Fibroblast of peridontal ligament (primary cell): ENCODE data around the gene FAM53B.
A peak's percentile ranks its signal among the peaks of the same experiment; 100 is the strongest.

Experiments
- DNase-seq: peaks from one replicate; pipeline ENCODE4 v3.0.0-alpha.2; 2010; ENCODE audit errors: extremely low read depth

The FAM53B gene

DNA sequence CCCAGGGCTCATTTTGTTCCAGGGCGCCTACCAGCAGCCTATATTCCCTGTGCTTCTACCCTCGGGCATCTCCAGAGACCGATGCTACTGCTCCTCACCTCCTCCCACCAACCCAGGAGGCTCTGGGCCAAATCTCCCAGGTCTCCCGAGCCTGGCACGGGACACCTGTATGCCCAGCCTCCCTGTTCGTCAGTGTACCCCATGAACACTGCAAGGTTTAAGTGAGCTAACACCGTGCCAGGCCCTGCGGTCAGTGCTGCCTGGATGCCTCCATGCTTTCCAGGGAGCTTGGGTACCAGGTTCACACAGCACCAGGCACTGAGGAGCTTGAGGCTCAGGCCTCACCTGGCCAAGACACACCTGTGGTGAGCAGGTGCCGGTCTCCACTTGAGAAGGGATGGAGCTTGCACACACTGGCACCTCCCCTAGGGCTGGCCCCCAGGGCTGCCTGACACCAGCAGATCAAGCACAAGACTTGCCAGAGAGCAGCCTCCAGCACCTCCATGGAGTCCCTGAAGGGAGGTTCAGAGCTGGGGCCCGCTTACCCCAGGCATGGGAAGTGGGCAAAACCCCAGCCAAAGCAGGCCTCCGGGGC, 80.3 kb downstream of the FAM53B start:
- DNase-seq = no peak

DNA sequence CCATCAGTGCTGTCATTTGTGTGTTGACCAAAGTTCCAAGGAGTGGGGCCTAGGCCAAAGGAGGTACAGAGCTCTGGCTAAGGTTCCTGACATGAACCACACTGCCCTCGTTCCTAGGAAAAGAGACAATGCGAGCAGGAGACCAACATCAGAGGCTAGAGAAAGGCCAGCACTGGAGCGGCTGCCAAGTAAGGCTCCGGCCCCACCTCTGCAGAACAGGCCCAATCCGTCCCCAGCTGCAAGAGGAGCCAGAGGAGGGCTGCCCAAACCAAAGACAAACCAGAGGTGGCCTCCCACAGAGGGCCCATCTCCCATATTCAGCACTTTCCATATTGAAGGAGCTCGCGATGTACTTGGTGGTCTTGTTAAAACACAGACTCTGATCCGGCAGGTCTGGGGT, 81.0 kb downstream of the FAM53B start:
- no peak for DNase-seq

DNA sequence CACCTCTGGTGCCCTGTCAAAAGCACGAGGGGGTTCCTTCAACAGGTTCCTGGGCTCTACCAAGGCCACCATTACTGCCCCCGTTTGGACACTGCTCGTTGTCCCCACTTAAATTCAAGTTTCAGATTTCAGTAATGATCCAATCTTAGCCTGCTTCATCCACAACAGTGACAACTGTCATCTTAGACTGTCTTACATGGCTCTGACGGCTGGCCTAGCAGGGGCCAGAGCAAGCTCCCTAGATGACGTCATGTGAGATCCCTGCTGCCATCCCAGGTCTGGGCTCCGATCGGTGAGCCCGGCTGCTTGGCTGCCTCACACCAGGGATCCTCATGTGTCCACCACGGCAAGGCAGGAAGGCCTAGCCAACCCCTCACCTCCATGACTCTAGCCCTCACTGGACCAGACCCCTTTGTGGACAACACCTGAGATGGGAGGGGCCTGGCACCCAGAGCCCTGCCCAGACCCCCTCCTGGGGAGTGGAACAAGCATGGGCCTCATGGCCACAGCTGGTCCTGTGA, 82.5 kb downstream of the FAM53B start:
- DNase-seq = no peak

DNA sequence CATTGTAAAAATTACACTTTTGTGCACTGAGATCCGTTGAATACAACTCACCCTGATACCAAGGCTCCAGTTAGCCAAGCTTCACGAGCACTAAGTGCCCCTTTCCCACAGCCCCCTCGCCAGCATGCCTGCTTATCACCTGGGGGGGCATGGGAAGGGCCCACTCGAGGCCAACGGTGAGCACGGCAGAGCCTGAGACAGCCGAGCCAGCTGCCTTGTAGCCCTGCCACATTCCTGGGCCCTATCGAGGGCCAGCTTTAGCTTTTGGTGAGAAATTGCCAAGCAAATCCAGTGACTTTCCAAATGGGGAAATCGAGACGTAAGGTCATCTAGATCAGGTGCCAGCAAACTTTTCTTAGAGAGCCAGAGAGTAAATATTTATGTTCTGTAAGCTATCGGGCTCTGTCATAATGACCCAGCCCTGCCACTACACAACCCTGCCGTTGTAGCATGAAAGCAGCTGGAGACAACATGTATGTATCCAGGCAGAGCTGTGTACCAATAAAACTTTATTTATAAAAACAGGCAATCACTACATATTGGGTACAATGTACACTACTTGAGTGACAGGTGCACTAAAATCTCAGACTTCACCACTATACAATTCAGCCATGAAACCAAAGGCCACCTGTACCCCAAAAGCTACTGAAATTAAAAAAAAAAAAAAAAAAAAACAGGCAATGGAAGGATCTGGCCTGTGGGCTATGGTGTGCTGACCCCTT, 83.6 kb downstream of the FAM53B start:
- DNase-seq = no peak

DNA sequence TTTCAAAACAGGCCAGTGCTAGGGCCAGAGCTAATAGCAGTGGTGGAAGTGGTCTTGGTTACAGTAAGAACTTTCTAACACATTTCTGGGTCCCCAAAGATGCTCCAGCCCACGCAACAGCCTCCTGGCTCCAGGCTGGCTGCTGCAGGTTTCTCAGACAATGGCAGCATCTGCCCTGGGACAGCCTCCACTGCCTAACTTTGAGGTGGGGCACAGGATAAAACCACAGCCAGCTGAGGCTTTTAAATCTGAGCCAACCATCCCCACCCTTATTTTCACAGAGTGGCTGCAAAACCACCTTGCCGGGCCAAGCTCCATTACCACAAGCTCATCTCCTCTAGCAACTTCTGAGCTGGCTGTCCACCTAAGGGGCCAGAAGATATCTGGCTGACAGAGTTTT, 84.8 kb downstream of the FAM53B start:
- DNase-seq = no peak

DNA sequence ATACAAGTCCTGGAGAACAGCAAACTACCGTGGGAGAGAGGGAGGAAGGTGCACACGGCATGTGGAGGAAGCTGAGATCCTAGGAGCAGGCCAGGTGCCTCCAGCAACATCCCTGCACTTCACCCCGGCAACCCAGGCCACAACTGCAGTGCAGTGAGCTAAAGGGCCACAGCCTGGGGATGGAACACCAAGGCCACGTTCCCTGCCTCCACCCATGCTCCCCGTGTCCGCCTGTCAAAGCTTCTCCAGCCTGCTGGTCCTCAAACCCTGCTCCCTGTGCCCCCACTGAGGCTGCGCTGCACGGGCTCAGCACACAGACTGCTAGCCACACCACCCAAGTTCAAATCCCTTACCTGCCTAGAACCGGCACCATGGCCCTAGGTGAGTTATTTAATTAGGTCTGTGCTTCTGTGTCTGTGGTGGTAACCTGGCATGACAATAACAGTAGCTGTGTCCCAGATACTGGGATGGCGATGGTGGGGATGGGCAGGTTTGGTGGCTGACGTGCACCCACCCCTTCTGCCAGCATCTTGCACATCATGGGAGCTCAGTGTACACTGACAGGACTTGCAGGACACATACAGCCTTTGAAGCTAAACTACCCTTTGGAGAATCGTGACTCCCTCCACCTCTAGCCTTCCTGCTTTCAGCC, 85.5 kb downstream of the FAM53B start:
- no peak for DNase-seq

DNA sequence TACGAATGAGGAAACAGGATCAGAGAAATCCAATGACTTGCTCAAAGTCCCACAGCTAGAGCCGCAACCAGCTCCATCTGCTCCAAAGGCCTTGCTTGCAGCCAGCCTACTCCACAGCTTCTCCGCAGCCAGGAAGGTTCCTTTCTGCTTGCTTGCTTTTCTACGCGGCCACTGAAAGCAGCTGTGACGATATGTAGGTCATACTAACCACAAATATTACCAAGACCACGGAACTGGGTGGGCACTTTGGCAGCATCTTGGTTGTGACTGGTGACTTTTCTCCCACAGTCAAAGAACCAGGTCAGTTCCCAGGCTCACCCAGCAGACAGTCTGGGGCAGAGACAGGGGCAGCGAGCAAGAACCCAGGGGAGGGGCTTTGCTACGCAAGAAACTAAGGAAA, 86.4 kb downstream of the FAM53B start:
- peak; percentile 84 for DNase-seq

DNA sequence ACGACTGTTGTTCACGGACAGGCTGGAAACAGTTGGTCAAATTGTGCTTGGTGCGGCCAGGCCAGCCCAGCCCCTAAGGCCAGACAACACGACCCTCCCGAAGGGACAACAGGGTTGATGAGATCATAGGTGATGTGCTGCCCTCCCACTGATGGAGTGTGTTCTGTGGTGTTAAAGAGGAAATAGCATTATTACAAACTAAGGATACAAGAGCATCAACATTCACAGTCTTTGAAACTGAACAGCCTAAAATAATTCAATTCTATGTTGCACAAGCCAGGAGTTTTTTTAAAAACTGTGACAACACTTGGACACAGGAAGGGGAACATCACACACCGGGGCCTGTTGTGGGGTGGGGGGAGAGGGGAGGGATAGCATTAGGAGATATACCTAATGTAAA, 87.6 kb downstream of the FAM53B start:
- no peak for DNase-seq

DNA sequence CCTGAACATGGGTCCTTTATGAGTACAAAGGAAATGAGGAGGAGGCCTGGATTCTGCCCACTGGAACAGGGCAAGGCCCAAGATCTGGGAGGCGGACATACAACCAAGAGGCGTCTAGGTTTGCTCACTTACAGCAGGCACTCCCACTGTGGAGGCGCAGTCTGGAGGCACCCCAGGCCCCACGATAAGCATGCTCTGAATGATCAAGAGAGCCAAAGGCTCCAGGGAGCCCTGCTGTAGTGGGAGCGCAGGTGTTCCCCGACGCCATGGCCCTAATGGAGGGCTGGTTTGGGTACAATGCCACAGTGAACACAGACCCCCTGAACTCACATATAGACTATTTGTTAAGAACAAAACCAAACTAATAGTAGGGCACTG, 88.1 kb downstream of the FAM53B start:
- DNase-seq = no peak

DNA sequence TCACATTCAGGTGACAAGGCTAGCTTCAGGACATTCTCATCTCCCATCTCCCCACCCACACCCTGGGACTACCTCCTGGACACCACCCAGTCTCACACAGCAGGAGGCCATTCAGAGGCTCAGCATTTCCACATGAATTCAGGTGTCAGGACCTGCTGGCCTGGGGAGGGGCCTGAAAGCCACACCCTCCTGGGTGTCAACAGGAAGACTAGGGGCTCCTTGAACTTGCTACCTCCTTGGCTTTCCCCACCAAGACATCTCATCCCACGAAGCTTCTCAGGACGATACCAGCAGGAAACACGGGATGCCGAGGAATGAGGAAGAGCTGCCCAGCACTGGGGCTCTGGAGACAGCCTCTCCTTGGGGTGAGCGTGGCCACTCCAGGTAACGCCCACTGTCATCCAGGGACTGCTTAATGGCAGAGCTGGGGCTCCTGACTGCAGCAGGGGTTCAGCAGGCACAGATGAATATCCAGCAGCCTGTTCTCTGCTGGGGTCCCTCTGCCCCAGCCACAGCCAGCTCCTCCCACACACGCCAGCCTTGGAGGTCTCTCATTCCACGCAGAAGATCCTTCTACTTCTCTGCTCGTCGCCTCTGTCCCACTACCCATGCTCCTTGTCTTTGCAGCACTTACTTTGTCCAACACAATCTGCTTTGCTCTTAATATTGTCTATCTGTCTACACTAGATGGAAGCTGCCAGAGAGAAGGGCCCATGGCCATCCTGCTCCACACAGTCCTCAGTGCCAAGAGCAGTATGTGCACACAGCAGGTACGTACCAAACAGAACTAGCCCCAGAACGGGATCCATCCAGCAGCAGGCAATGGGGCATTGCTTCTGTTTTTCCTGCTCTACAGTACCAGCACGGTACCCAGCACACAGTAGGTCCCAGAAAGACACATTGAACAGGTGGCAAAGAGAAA, 88.7 kb downstream of the FAM53B start:
- DNase-seq = no peak

DNA sequence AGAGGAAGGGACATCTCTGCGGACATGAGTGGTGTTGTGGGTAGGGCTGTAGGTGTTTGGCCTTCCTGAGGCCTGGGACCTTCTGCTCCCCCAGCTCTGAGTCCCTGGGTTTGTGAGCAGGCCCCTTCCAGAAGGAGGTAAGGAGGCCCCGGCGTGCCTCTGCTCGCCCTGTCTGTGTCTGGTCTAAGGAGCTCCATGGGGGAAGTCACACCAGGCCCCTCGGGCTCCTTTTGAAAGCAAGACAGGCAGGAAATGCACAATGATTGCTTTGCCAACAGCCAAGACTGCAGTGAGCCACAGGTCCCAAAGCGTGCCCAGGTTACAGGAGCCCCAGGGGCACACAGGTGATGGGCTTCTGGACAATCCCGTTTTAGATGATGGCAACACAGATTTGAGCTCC, 89.5 kb downstream of the FAM53B start:
- no peak for DNase-seq

DNA sequence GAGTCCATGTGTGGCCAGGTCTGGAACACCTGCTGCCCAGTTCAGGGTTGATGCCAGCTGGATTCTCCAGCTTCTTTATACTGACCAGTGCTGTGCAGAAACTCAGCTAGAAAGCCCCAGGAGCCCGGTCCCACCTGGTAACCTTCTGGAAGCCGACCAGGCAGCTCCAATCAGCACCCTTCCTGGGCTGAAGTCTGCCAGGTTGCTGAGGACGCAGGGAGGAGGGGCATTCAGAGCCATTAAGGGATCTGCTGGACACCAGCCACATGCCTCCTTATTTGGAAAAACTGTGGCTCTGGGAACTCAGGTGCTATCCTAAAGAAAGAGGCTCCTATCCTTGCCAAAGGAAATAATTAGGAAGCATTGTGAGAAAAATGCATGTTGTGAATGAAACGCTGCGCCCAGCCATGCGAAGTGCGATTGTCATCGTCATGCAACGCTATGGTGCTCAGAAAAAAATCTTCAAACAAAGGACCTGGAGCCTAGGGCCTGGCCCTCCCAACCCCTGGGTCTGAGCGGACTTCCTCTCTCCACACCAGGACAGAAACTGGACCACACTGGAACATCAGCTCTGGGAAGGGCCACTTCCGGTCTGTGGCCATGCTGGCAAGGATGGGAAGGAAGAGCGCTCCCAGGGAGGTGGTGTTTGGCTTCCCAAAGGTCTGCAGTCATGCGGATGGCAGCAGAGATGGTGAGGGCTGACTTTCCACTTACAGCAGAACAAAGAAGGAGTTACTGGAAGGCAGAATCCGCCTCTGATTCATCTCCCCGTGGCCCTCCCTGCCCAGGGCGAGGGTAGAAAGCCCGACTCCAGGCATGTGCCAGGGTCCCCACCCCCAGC, 90.1 kb downstream of the FAM53B start:
- DNase-seq = no peak

DNA sequence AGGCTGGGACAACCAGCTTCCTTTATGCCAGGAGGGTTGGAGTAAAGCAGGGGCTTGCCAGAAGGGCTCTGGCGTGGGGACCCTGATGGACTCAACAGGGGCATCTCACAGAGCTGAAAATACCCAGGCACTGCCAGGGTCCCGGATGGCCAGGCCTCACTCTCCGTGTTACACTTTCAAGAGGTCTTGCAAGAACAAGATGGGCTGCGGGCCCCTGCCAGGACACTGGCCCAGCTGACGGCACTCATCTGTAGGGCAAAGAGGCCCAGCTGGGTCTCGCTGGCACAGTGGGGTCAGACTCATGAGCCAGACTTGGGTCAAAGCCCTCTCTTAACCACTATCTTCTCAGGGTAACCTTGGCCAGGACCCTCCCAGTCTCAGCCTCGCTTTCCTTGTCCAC, 90.9 kb downstream of the FAM53B start:
- DNase-seq = no peak

DNA sequence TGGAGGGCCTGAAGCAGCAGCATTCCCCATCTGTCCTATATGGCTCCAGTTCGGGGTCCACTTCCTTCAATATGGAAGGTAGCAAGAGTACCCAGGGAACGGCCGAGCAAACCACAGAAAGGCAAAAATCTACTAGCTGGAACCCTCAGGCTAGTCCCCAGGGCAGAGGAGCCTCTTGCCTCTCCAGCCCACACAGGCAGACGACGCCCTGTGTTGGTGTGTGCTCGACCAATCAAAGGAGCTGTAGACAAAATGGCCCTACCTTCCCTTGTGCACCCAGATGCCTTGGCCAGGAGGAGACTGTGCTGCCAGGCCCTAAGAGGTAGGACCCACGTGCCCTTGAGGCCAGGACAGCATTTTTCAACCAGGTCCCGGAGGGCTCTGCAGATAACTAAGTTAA, 91.5 kb downstream of the FAM53B start:
- DNase-seq = no peak

DNA sequence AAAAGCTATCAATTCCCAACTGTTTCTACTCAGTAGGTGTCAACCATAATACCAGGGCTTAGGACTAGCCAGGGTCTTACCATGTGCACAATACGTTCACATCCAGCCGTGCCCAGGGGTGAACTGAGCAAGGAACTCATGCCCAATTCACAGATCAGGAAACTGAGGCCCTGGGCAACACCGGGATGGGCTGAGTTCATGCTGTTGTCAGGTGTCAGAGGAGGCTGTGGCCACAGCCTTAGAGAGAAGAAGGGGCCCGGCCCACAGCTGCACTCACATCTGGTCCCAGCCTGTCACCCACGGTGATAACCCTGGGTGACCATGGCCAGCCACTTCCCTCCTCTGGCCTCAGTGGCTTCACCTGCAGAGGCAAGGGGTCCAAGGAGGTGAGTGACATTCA, 92.0 kb downstream of the FAM53B start:
- no peak for DNase-seq

DNA sequence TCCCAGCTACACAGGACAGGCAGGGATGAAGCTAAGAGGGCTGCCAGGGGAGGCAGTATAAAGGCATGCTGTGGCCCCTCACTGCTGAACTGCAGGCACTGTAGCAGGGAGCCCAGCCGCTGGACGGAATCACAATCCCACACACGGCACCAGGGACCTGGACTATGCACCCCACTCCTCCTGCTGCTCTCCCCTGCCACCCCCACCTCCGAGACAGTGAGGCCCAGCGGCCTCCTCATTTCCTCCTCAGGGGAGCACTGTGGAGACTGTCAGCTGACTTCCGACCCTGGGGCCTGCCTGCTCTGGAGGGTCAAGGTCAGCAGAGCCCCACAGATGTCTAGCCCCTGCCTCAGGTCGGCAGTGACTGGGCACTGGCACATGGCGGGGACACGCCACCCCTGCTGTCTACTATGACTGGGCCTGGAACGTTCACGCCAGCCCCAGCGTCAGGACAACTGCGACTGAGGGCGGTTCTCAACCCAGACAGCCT, 92.7 kb downstream of the FAM53B start:
- no peak for DNase-seq

DNA sequence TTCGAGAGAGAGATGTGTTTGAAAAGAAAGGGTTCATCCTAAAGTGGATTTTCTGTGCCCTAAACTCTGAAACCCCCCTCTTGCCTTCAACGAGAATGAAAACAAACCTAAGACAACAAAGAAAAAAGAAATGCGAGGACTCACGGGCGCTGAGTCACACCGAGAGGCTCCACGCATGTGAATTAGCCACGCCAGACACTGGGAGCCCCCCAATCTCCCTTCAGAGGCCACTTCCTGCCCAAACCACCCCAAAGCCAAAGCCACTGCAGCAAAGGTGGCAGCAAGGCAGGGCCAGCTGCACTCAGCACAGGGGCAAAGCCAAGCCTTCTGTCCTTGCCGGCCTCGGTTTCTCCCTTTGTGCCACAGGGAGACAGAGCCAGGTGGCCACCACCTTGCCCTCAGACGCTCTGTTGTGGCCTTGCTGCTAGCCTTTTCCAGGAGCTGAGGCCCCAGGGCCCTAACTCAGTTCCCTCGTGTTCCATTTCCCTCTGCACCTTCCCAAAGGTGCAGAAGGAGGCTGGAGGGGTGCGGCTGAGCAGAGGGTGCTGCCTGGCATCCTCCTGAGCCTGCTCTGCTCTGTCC, 93.3 kb downstream of the FAM53B start:
- no peak for DNase-seq

DNA sequence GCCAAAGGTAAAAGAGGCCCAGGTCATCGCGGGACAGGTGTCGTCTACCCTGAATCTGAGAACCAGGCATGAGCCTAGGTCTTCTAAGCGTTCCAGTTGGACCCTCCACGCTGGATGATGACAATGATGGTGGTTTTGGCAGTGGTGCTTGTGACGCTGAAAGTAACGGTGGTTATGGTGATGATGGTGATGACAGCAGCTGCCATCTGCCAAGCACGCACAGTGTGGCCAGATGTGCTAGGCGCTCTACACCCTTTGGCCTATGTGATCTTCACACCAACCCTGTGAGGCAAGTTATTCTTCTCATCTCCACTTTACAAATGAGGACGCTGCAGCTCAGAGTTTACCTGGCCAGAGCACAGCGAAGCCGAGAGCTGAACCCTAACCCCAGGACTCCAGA, 93.9 kb downstream of the FAM53B start:
- no peak for DNase-seq

DNA sequence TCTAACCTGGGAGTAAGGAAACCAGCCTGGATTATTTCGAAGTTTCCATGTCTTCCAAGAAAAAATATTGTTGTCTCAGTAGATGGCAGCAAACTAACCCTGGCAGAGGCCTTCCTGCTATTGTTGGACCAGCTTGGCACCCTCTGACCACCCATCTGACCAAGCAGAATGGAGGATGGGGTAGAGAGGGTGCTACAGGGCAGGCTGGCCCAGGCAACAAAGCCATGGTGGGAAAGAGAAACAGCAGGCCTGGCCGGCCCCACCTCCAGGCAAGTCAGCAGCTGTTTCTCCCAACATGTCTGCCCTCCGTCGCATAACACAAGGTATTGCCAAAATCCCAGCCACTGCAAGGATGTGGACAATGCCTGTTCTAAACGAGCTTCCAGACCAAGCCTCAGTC, 95.0 kb downstream of the FAM53B start:
- DNase-seq = peak; percentile 46

DNA sequence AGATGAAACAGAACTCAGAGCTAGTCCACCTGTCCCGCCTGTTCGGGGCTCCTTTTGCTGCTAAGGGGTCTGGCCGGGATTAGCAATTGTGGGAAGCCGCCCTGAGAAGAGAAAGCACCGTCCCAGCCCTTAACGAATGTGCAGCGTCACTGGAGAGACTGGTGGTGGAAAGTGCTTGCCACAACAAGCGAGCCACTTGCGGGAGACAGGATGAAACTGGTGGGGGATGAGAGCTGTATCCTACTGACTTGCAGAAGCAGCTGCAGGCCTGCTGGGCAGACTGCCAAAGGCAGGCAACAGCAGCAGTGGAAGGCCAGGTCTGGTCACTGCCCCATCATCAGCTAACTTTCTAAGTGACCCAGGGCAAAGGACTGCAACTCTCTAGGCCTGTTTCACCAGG, 95.4 kb downstream of the FAM53B start:
- DNase-seq = peak; percentile 57

DNA sequence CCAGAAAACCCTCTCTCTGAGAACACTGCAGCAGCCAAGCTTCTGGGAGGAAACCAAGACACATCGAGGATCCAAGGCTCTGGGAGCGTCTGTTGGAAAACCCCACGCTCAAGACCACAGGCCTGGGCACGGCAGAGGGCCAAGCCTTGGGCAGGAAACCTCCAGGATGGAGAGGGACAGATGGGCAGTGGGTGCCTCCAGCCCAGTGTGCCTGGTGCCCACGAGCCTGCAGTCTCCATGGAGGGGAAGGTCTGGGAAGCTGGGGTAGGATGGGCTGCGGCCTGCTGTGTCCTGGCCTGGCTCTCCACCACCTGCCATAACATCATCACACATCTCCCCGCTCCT, 96.1 kb downstream of the FAM53B start:
- no peak for DNase-seq
